Fibroblast of skin of right quadriceps (primary cell): Measurements from ENCODE around the gene CNTNAP3B.
"Not testable (repeated sequence)": the region's sequence is repeated elsewhere in the genome, so short reads cannot be mapped to it uniquely, and the experiment has no call there.

Source experiments
- DNase-seq: peaks from one replicate; pipeline ENCODE4 v3.0.0-alpha.2; 2013

Gene CNTNAP3B

DNA sequence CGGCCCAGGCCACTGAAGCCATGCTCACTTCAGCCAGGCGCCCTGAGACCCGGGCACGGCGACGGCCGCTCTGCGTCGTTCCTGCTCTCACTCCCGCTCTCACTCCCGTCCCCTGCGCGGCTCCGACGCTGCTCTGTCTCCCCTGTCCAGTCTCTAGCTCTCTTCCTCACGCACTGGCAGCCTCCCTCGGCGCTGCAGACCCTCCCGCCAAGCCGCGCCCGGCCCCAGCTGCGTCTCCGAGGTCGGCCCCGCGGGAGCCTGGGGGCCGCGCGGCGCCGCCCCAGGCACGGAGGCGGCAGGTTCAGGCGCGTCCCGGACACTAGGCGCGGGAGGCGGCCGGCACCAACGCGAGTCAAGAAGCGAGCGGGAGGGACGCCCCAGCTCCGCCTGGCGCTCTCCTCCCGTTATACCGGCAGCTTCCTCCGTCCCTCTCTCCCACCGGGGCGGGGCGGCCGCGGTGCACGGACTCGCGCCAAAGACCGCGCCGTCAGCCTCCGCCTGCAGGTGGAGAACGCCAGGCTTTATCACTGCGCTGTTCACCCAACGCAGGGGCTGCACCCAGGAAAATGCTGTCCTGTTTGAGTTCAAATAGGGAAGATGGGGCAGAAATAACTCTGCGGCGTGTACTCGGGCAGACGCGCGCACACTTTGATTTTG, at the start of gene CNTNAP3B:
TSS of gene CNTNAP3B (minus strand) at position 354 of the 657 bp plus-strand sequence. CDS start at position 22, 332 bp downstream.
- not testable (repeated sequence) for DNase-seq

DNA sequence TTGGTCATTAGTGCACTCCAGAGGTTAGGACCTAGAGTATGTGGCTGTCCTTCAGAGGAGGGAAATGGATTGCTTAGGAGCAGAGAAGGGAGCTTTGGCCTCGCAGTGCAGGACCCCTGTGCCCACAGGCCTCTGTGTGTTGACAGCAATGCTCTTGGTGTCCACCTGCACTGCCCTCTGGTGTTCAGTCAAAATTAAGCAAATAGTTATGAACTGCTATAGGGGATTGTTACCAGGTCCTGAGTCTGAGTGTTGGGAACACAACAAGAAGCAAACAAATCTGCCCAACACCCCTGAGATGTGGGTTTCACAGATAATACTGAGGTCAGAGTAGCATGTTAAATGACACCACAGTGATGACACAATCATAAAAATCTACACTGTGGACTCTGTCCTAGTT, 31.1 kb upstream of the CNTNAP3B start:
- not testable (repeated sequence) for DNase-seq

DNA sequence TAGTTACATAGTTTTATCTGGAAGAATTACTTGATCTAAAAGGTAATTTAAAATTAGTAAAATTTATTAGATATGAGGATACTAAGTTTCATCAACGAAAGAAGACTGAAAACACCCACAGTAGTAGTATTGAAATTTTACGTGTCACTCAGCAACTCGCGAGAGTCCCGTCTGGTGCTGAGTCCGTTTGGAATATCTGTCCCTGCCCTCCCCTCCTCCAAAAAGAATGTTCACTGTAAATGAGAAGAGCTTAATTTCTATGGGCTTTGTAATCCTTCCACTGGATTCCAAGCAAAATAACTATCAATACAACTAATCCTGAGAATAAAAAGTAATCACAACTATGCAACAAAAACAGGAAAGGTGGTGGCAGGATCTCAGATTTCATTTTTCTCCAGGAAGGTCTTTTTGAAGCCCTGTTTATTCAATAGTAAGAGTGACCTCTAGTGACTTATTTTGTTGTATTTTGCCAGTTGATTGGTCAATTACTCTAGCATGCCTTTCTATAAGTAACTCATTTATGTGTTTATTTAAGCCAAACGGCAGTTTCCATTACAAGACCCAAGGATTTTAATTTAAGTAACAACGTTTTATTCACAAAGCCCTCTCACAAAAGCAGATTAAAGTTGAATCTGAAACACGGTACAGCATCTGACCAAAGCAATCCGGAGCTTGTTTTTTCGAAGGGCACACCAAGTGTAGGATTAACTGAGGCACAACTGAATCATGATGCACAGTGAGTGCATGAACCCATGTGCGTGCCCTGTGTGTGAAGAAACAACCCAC, 2.0 kb downstream of the CNTNAP3B start:
- not testable (repeated sequence) for DNase-seq

DNA sequence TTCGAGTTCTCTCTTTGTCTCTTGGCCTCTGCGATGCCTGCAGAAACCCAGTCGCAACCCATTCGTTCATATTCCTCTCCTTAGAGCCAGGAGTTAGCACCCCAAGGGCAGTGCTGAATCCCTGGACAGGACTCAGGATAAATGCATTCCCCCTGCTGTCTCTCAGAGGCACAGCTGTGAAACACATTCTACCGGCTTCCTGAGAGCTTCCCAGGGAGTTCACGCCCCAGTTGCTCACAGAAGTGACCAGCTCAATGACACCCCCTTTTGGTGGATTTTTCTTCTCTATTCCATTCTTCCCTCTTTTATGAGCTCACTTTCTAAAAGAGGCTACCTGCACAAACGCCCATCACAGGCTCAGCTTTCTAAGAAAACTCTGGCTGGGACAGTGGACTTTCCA, 8.2 kb downstream of the CNTNAP3B start:
- DNase-seq = not testable (repeated sequence)

DNA sequence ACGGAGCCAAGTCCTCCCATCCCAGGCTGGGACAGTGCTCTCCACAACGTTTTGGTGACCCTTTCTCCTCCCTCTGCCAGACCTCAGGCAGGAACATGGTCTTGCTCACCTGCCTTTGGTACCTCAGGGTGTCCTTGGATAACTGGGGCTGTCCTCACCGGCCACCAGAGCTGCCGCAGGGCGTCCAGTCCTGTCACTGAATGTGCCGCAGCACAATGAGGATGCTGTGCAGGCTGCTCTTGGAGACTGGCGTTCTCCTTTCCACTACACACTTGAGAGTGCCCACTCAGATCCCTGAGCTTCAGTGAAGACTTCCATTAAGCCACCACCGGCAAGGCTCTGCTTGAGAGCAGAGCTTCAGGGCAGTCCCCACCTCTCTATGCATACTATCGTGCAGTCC, 33.3 kb downstream of the CNTNAP3B start:
- not testable (repeated sequence) for DNase-seq

DNA sequence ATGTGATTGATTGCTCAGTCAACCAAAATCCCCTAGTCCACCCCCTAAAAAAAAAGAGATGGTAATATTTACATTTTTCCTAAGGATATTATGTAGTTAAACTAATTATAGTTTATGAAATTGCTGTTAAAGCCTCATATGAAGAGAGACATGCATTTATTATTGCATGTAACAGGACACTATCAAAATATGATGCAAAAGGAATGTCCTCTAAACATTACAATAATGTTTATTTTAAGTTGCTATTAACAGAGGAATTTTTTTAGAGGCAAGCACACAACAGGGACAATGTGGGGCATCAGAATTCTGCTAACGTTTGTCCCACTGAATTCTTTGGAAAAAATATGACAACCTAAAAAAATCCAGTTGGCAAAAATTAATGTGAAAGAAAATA, 44.7 kb downstream of the CNTNAP3B start:
- not testable (repeated sequence) for DNase-seq

DNA sequence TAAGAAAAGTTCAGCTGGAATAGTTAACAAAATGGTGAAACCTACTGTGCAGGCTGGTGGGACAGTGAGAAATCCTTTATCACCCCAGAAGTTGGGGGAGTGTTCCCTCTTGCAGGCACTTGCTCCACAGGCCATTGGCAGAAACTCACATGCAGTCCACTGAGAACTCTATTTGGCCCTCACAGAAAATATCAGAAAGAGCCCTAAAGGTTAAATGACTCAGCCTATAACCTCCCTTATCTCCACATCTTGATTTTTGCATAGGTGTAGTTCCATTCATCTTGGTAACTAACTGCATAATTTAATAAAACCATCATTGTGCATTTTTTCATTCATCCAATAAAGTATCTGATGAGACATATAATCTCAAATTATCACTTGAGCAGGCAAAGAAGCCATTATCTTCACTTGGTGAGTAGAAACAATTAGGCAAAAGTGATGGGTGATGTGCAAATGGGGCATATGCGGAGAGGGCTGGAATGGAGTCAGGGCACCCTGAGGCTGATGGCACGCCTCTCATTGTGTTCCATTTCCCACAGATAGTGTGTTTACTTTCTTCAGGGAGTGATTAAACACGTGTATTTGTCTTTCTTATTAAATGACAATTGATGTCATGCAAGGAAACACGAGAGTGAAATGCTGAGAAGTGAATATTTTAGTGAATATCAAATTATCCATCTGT, 45.2 kb downstream of the CNTNAP3B start:
- not testable (repeated sequence) for DNase-seq

DNA sequence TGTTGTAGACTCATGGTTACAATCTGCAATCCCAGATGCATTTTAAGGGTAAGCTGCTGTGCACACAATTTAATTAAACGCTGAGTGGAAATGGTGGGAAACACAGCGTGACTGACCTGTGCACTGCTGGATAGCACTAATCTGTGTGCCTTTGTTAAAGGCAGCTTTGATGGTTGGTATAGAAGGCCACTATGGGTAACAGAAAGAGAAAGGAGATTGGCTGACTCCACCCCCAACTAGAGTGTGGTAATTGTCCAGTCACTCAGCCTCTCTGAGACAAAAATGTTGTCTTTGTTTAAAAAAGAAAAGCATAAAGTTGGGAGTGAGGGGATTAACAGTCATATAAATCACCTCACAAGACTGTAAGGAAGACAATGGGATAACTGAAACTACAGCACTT, 48.9 kb downstream of the CNTNAP3B start:
- not testable (repeated sequence) for DNase-seq

DNA sequence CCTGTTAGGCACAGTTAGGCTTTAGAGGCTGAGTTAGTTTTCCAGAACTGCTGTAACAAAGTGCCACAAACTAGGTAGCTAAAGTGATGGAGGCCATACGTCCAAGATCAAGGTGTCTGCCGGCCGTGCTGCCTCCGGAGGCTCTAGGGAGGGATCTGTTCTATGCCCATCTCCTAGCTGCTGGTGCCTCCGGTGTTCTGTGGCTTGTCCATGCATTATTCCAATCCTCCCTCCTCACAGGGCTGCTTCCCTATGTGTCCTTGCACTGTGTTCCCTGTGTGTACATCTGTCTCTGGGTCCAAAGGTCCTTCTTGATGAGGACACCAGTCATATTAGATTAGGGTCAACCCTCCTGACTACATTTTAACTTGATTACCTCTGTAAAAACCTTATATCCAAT, 54.4 kb downstream of the CNTNAP3B start:
- not testable (repeated sequence) for DNase-seq

DNA sequence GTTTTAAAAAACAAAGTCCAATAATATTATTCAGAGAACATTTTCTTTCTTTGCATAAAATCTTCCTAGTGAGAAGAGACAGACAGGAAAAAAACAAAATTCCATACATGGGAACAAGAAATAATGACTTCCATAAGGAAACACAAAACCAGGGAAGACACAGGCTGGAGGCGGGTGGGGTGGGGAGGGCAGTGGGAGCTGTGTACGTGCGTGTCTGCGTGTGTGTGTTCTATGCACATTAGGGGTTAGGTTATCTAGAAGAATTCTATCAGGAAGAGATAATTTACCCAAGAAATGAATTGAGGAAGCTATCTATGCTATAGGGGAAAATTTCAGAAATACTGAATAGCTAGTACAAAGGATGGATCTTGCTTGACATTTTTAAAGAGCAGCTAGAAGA, 58.2 kb downstream of the CNTNAP3B start:
- DNase-seq = not testable (repeated sequence)

DNA sequence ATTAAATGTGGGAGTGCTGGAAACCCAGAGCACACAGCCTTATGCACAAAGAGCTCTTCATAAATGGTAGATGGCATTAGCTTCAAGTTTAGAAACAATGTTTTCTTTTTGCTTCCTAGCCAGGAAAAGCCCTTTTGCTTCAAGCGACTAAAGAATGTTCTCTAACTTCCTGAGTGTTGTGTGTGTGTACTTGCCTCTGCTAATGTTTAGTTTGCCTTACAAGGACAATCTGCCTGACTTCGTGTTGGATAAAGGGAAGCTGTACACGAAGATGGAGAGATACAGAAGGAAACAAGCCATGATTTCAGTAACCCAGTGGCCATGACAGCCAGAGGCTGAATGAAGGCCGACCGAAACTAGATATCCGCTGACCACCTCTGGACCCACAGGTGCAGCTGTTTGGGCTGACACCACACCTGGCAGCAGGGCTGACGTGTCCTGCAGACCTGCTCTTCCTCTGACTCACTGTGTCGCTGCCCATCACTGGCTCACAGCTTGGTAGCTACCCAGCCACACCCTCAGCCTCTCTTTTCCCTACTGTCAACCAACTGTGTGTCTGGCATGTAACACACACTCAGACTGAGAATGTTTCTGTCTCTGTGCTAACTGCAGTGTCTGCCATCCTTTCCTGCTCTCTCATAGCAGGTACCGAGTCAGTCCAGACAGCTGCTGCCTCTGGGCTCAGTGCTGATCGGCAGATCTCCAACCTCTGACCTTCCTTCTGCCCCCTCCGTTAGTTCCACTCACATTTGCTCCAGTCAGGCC, 59.0 kb downstream of the CNTNAP3B start:
- not testable (repeated sequence) for DNase-seq

DNA sequence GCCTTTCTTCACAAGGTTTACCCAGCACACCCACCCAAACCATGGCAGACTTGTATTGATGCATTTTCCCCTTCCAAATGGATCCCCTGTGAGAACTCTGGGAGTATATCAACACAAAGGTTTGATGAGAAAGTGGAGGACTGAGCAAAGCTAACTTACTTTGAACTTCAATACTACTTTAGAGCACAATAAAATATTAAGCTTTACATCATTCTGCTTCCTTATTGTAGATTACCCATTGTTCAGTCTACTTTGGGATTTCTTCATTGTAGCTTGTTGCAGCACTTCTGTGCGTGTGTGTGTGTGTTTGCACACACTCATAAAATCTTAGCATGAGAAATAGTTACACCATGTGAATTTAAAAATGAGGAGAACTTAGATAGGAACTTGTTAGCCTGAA, 75.4 kb downstream of the CNTNAP3B start:
- not testable (repeated sequence) for DNase-seq

DNA sequence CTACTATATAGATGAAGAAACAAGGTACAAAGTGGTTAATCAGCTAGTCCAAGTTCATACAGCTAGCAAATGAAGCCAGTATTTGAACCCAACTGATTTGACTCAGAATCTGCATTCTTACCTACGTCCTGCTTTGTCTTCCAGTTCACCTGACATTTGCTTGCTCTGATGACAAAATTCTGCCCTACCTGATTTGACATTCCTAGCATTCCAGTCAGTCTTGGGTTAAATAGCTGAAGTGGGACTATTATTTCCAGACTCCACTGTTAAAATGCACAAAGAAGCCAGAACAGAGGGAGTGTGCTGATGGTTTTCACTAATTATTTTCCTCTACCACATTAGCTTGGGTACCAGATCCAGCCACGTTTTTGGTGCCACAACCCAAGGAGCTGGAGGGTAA, 78.5 kb downstream of the CNTNAP3B start:
- not testable (repeated sequence) for DNase-seq

DNA sequence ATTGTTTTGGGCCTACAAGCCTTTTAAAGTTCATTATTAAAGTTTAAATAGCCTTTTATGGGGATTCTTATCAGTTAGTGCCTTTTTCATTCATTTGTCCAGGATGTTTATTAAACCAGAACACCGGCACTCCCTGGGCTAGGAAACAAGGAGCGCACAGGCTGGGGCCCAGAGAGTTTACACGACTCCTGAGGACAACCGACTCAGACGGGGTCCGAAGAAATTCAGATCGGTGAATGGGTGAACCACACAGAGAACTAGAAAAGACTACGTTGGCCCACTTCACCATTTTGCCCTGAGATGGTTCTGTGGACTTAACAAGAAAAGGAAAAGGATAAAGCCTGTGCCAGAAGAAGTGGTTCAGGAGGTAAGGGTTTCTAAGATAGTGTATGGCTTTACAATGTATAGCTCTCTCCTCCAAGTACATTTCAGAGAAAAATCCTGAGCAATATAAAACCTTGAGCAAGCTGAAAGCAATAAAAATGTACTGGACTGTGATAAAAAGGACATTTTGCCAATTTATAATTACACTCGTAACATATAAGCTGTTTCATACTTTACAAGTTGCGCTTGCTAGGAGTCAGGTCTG, 84.7 kb downstream of the CNTNAP3B start:
- not testable (repeated sequence) for DNase-seq

DNA sequence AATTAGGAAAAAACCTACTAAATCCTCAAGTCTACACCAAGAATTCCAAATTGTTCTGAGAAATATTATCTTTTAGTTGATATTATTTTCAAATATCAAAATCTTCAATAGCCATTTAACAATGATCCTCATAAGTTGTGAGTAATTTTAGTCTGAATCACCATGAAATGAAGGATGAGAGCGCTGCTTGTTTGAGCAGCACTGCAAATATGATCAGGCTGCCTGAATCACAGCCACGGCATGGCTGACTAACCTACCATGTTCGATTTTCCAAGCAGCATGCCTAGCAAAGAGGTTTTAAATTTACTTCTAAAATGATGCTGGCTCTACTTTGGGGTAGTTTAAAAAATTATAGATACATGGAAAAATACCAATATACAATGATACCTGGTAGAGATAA, 95.7 kb downstream of the CNTNAP3B start:
- not testable (repeated sequence) for DNase-seq

DNA sequence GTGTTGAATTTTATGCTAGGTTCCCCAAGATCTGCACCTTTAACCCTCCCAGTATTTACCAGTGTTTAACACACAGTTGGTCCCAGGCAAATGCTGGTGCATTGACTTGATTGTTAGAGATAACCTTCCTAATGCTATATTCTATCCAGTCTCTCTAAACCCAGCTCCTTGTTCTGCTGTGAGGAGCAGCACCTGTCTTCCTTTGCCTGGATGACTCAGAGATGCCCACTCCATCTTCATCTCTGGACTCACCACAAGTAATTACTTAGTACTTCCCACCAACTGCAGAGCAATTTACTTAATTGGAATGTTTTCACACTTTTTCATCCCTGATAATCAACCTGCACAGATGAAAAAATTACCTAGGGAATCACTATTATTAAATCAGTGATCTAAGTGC, 108.6 kb downstream of the CNTNAP3B start:
- not testable (repeated sequence) for DNase-seq

DNA sequence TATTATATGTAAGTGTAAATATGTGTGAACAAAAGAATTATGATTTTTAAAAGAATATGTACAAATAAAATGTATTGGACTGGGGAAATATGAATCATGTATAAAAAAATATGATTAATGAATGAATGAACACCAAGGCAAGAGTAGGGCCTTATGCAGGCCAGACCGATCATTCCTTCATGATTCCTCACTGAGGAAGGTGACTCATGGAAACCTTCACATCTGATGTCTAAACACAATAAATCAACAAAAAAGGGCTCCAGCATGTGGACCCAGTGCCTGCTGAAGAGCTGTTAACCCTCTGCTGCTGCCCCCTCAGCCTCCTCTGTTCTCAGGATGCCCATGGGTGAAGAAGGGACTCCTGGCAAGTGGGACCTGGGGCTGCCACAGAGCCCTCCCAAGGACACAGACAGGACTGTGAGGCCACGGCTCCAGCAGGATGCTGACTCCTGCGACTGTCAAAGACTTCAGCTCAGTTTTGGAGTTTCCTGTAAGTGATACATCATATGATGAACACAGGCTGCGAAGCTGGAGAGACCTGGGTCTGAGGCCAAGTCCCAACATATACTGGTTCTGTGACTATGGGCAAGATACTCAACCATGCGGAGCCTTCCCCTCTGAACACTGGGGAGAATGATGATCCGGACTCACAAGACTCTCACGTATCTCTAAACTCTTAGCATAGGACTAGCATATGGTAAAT, 110.9 kb downstream of the CNTNAP3B start:
- DNase-seq = peak; percentile 14

DNA sequence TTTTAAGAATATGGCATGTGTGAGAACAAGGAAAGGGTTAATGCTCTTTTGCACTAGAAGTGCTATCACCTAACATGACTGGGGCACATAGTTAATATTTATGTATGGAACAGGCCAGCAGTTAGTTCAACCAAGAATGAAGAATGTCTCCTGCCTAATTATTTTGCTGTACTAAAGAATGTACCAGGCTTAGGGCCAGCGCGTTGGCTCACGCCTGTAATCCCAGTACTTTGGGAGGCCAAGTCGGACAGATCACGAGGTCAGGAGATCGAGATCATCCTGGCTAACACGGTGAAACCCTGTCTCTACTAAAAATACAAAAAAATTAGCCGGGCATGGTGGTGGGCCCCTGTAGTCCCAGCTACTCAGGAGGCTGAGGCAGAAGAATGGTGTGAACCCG, 114.9 kb downstream of the CNTNAP3B start:
- not testable (repeated sequence) for DNase-seq

DNA sequence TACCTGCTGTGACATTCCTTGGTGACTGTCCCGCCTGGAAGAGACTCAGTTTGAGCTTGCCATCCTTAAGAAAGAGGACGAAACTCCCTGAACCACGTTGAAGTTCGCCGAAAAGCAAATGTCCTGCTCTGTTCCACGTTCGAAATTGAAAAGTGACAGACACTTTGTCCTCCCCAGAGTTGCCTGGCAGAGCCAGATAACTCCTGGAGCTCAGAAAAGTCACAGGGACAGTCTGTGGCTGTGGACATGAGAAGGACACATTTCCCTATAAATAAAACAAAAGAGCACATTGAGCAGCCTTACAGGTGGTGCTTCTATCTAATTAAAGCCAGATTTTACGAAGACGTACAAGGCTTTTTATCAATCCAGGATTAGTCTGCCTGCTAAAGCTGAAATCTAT, 137.6 kb downstream of the CNTNAP3B start:
- DNase-seq = not testable (repeated sequence)

DNA sequence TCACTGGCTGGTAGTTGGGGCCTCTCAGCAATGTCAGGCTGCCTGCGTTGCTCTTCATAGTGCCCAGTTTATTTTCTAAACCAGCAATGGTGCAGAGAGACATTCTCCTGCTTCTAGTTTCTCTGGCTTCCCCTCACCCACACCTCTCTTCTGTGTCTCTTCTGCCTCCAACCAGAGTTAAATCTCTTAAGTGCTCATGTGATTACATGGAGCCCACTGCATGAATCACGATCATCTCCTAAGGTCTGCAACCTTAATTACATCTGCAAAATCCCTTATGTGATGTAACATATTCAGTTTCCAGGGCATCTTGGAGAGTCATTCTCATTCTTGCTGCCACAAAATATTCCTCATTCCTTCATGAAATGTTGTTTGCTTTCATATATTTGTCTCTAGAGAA, 149.0 kb downstream of the CNTNAP3B start:
- DNase-seq = not testable (repeated sequence)

DNA sequence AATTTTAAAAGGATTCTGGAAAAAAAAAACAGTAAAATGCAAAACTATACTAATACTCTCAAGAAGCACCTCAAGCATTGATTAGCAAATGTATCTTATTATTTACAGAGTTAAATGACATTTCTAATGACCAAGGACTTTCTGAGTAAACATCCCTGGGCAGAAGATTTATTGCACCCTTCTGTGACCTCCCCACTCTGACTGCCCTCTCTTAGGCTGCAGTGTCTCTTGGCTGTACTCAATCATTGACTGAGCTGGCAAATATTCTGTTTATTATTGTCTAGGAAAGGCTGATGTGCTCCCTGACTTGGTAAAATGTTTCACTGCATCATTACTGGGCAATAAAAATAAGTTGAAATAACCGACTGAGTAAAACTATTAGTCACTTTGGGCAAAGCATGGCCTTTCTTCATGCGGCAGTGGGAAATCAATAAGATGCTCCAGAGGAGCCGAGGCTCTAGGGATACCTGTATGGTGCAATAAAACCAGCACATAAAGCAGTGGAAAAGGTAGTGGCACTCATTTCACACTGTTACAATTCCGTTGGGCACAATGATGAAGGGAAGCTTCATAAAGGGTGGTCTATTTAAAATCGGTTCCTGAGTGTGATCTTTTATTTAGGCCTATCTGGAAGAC, 151.1 kb downstream of the CNTNAP3B start:
- not testable (repeated sequence) for DNase-seq
